HL-60 (cell line): ENCODE data around the gene OSR1. TPM values are rescaled to one million over a fixed set of nuclear protein-coding genes. Genes with fewer than 3 reads are reported as not detected.

Source experiments
- microRNA-seq: library from miRNA; unstranded; fragments of <30 nt; microRNA quantifications from one replicate; pipeline ENCODE4, GENCODE V29; 2018

OSR1 gene

Small RNA genes lying within 50 kb of the gene (microRNA-seq; reads per million reads assigned to microRNA genes)
- not detected for gene MIR4757
